ENCODE data around the gene COL8A1. TPM values are rescaled to one million over a fixed set of nuclear protein-coding genes. Genes with fewer than 3 reads are reported as not detected.

COL8A1 gene
- total RNA-seq, 6 experiments from 2014 or later = 0.56 to 1.5 (median 0.79) TPM

DNA sequence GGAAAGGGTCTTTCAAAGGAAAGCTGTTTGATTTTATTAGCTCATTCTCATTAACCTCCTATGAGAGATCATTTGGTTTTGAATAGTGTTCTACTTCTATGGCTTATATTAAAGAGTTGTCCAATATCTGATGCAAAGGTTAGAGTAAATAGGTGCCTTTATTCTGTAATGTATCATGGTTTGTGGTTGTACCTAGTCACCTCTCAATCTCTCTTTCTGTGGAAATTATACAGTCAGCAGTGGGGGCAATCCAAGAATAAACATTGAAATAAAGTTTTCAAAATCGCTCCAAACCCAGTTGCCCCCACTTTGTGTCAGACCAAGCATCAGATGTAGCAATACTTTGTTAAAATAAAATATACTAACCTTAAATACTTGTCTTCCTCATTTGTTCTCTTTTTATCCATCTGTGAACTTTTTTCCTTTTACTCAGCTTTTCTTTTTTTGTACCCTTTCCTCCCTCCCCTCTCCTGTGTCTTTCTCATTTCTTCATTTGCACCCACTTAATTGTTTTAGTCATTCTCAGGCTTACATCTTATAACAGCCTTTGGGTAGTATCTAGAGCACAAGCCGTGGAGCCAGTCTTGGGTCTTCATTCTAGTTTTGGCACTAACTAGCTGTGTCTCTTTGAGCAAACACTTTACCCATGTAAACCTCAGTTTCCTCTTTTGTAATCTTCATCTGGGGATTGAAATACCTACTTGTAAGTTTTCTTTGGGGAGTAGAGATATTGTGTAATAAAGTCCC lies 196.0 kb downstream of the COL8A1 start:
- TF ChIP-seq POLR2A (IDR thresholded peaks at IDR 0.05) = no peak
- TF ChIP-seq CTCF (IDR thresholded peaks at IDR 0.05) = no peak
- ATAC-seq = no peak
- intact Hi-C loops (cut with DNase I) = loop anchor here (10.0 kb wide), 2 partner anchors 230 to 420 kb away; no protein-coding TSS in a partner anchor
- DNase-seq = no peak
- Histone ChIP-seq H3K27me3 (no peaks in the 10 kb centered on the region), H3K36me3 (no peaks in the 10 kb centered on the region), H3K4me1 (no peaks in the 10 kb centered on the region), H3K4me3 (no peak overlapping the region), H3K9me3 (no peaks in the 10 kb centered on the region), H3K27ac (no peak overlapping the region)
- 89% methylated on average over 2 of the region's 2 CpGs for WGBS (ENCODE audit: insufficient coverage, low coverage, low lambda C conversion rate, missing lambda C conversion rate)

- no peaks in the 10 kb centered on the region for H3K27me3 ChIP-seq
- no peaks in the 10 kb centered on the region for H3K4me1 ChIP-seq
- H3K36me3 ChIP-seq = no peaks in the 10 kb centered on the region
- H3K27ac ChIP-seq = no peak overlapping the region
- DNase-seq (no peak), ATAC-seq (peak in 1 of 4 donors; percentile 37)
- no peak for TF ChIP-seq CTCF (IDR thresholded peaks at IDR 0.05)
- no peak for TF ChIP-seq POLR2A (IDR thresholded peaks at IDR 0.05)
- H3K9me3 ChIP-seq = no peaks in the 10 kb centered on the region
- 66% methylated on average over 2 of the region's 3 CpGs for WGBS (ENCODE audit: insufficient coverage, low coverage, low lambda C conversion rate, missing lambda C conversion rate)
- intact Hi-C loops (cut with DNase I) = loop anchor here (5.0 to 10.0 kb wide), 3 partner anchors 228 to 418 kb away; no protein-coding TSS in a partner anchor
- no peak overlapping the region for H3K4me3 ChIP-seq
These were observed 198.3 kb downstream of the COL8A1 start for GRCh38 chr3:99836681-99837080.

DNA sequence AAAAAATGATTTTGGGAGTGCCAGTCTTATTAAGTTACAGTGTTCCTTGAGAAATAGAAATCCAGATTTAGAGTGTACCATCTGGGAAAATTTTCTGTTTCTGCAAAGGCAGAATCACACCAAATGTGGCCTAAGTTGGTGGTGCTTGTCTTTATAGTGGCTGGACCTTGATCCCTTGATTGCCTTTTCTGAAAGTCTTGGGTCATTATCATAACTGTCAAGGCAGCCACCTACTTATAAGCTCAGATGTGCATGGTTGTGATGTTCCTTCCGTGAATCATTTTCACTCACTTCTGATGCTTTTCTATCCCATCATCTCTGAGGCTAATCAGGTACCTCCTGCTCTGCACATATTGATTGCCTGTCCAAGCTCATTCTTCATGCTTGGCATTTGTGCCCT lies 199.3 kb downstream of the COL8A1 start:
- Histone ChIP-seq H3K4me1 (no peaks in the 10 kb centered on the region), H3K27ac (no peak overlapping the region), H3K4me3 (no peak overlapping the region), H3K36me3 (no peaks in the 10 kb centered on the region), H3K27me3 (no peaks in the 10 kb centered on the region), H3K9me3 (no peaks in the 10 kb centered on the region)
- intact Hi-C loops (cut with DNase I) = loop anchor here (5.0 to 10.0 kb wide), 3 partner anchors 227 to 417 kb away; no protein-coding TSS in a partner anchor
- 100% methylated on average over 1 of the region's 1 CpG for WGBS (ENCODE audit: insufficient coverage, low coverage, low lambda C conversion rate, missing lambda C conversion rate)
- DNase-seq = no peak
- TF ChIP-seq CTCF (IDR thresholded peaks at IDR 0.05) (no peak), POLR2A (IDR thresholded peaks at IDR 0.05) (no peak)
- ATAC-seq = no peak

GRCh38 chr3:99838755-99839154 lies 200.4 kb downstream of the COL8A1 start:
- H3K36me3 ChIP-seq = no peaks in the 10 kb centered on the region
- H3K4me3 ChIP-seq = no peak overlapping the region
- ATAC-seq (no peak), DNase-seq (no peak)
- no peak overlapping the region for H3K27ac ChIP-seq
- intact Hi-C loops (cut with DNase I) = loop anchor here (5.0 to 10.0 kb wide), 3 partner anchors 226 to 416 kb away; no protein-coding TSS in a partner anchor
- no peaks in the 10 kb centered on the region for H3K27me3 ChIP-seq
- H3K9me3 ChIP-seq = no peaks in the 10 kb centered on the region
- no peaks in the 10 kb centered on the region for H3K4me1 ChIP-seq
- no peak for TF ChIP-seq POLR2A (IDR thresholded peaks at IDR 0.05)
- no peak for TF ChIP-seq CTCF (IDR thresholded peaks at IDR 0.05)
